Measurements from ENCODE around the gene EMILIN1.

Gene EMILIN1

GRCh38 chr2:27134781-27135477 lies 56.5 kb downstream of the EMILIN1 start:
- Histone ChIP-seq H3K4me3 (ENCODE audit: low read length) (peak overlapping the region; percentile 89), H3K9ac (ENCODE audit: low read length) (no peak overlapping the region)

GRCh38 chr2:27135478-27135955 lies 57.1 kb downstream of the EMILIN1 start:
- Histone ChIP-seq H3K27me3 (ENCODE audit: control insufficient read depth, insufficient read depth, low read length) (no peaks in the 10 kb centered on the region), H3K9me3 (ENCODE audit: control insufficient read depth, low read depth, low read length) (no peaks in the 10 kb centered on the region), H3K4me1 (ENCODE audit: control insufficient read depth, low read depth, low read length) (peaks cover 6% of the 10 kb centered on the region), H3K36me3 (ENCODE audit: control insufficient read depth, low read depth, low read length) (peaks cover 14% of the 10 kb centered on the region), H3K27ac (ENCODE audit: low read length) (no peak overlapping the region), H3K9ac (ENCODE audit: low read length) (no peak overlapping the region), H3K4me3 (ENCODE audit: low read length) (no peak overlapping the region)

More at GRCh38 chr2:27134781-27135477, 56.5 kb downstream of the EMILIN1 start:
- Histone ChIP-seq H3K4me1 (ENCODE audit: control insufficient read depth, low read depth, low read length) (peaks cover 6% of the 10 kb centered on the region), H3K27me3 (ENCODE audit: control insufficient read depth, insufficient read depth, low read length) (no peaks in the 10 kb centered on the region), H3K27ac (ENCODE audit: low read length) (no peak overlapping the region), H3K36me3 (ENCODE audit: control insufficient read depth, low read depth, low read length) (peaks cover 14% of the 10 kb centered on the region), H3K9me3 (ENCODE audit: control insufficient read depth, low read depth, low read length) (no peaks in the 10 kb centered on the region)
